SK-N-SH treated with all-trans-retinoic acid at 6 μM for 48 hours (cell line): ENCODE results near the gene NKAPL.

Source experiments
- ATAC-seq: fragments of 200-7000 bp; cut with Tn5 transposase; 3 replicates; pipeline ENCODE4 v1.9.1; 2020; ENCODE audit warnings: mild to moderate bottlenecking, moderate library complexity
- ARNTL ChIP-seq: fragments of 450-650 bp; formaldehyde crosslinking; IDR thresholded peaks from 2 replicates; pipeline ENCODE4 v1.5.0; 2020; ENCODE audit warnings: low read depth, mild to moderate bottlenecking, moderate library complexity, borderline replicate concordance
- BACH2 ChIP-seq: fragments of 250-450 bp; sonication (Bioruptor Pico); IDR thresholded peaks from 2 replicates; pipeline ENCODE4 v1.9.0; 2021; ENCODE audit warnings: mild to moderate bottlenecking, borderline replicate concordance
- CSRNP3 ChIP-seq: fragments of 250-450 bp; sonication (Bioruptor Pico); IDR thresholded peaks from 2 replicates; pipeline ENCODE4 v1.5.1; 2021; ENCODE audit warnings: mild to moderate bottlenecking, moderate library complexity
- ESRRG ChIP-seq: fragments of 250-450 bp; sonication (Bioruptor Pico); IDR thresholded peaks from 2 replicates; pipeline ENCODE4 v1.6.1; 2021; ENCODE audit warnings: mild to moderate bottlenecking
- GLIS3 ChIP-seq: fragments of 250-450 bp; sonication (Bioruptor Pico); IDR thresholded peaks from 2 replicates; pipeline ENCODE4 v1.5.0; 2020; ENCODE audit warnings: mild to moderate bottlenecking, moderate library complexity
- OSR1 ChIP-seq: fragments of 250-450 bp; sonication (Bioruptor Pico); IDR thresholded peaks from 2 replicates; pipeline ENCODE4 v1.8.0; 2022; ENCODE audit warnings: moderate library complexity, mild to moderate bottlenecking, inconsistent platforms
- POU6F1 ChIP-seq: fragments of 250-450 bp; sonication (Bioruptor Pico); IDR thresholded peaks from 2 replicates; pipeline ENCODE4 v1.8.0; 2021; ENCODE audit warnings: low read depth, mild to moderate bottlenecking, moderate library complexity, borderline replicate concordance
- PPARA ChIP-seq: fragments of 250-450 bp; sonication (Bioruptor Pico); IDR thresholded peaks from 2 replicates; pipeline ENCODE4 v1.5.0; 2020; ENCODE audit warnings: mild to moderate bottlenecking, borderline replicate concordance
- RARB ChIP-seq: fragments of 250-450 bp; sonication (Bioruptor Pico); IDR thresholded peaks from 2 replicates; pipeline ENCODE4 v1.8.0; 2021; ENCODE audit warnings: mild to moderate bottlenecking, moderate library complexity
- SNAI2 ChIP-seq: fragments of 250-450 bp; sonication (Bioruptor Pico); IDR thresholded peaks from 2 replicates; pipeline ENCODE4 v1.5.0; 2020; ENCODE audit warnings: mild to moderate bottlenecking, moderate library complexity
- TCF4 ChIP-seq: fragments of 250-450 bp; sonication (Bioruptor Pico); IDR thresholded peaks from 2 replicates; pipeline ENCODE4 v1.8.0; 2021; ENCODE audit warnings: mild to moderate bottlenecking, moderate library complexity, borderline replicate concordance
- TOX ChIP-seq: fragments of 250-450 bp; sonication (Bioruptor Pico); IDR thresholded peaks from 2 replicates; pipeline ENCODE4 v1.8.0; 2021; ENCODE audit warnings: mild to moderate bottlenecking, moderate library complexity, borderline replicate concordance
- TSHZ2 ChIP-seq: fragments of 250-450 bp; sonication (Bioruptor Pico); IDR thresholded peaks from 2 replicates; pipeline ENCODE4 v1.5.0; 2020; ENCODE audit warnings: mild to moderate bottlenecking, moderate library complexity
- ZC3H10 ChIP-seq: fragments of 250-450 bp; sonication (Bioruptor Pico); IDR thresholded peaks from 2 replicates; pipeline ENCODE4 v1.5.1; 2021; ENCODE audit warnings: mild to moderate bottlenecking, moderate library complexity
- ZFP3 ChIP-seq: fragments of 250-450 bp; sonication (Bioruptor Pico); IDR thresholded peaks from 2 replicates; pipeline ENCODE4 v1.5.0; 2020; ENCODE audit warnings: mild to moderate bottlenecking, moderate library complexity
- ZFP30 ChIP-seq: fragments of 450-650 bp; formaldehyde crosslinking; IDR thresholded peaks from 2 replicates; pipeline ENCODE4 v1.5.0; 2022; ENCODE audit warnings: mild to moderate bottlenecking, moderate library complexity
- ZNF8 ChIP-seq: fragments of 450-650 bp; formaldehyde crosslinking; IDR thresholded peaks from 2 replicates; pipeline ENCODE4 v1.5.0; 2020; ENCODE audit warnings: mild to moderate bottlenecking, moderate library complexity
- TF ChIP-seq, protein P1 (sequence below): fragments of 250-450 bp; sonication (Bioruptor Pico); IDR thresholded peaks from 2 replicates; pipeline ENCODE4 v1.5.1; 2020; ENCODE audit warnings: low read depth, mild to moderate bottlenecking, moderate library complexity
- TF ChIP-seq, protein P2 (sequence below): fragments of 250-450 bp; sonication (Bioruptor Pico); IDR thresholded peaks from 2 replicates; pipeline ENCODE4 v1.8.0; 2020; ENCODE audit warnings: mild to moderate bottlenecking, moderate library complexity, borderline replicate concordance

NKAPL gene

GRCh38 chr6:28220257-28221133, 38.6 kb upstream of the NKAPL start:
- TF ChIP-seq ZFP30 (CRISPR knock-in tag) (no peak), CSRNP3 (CRISPR knock-in tag) (no peak), PPARA (CRISPR knock-in tag) (no peak), POU6F1 (CRISPR knock-in tag) (no peak), BACH2 (CRISPR knock-in tag) (no peak), GLIS3 (CRISPR knock-in tag) (no peak), TSHZ2 (no peak), ZNF8 (CRISPR knock-in tag) (no peak), ZC3H10 (CRISPR knock-in tag) (no peak), ARNTL (CRISPR knock-in tag) (no peak), OSR1 (no peak), TCF4 (no peak), SNAI2 (CRISPR knock-in tag) (no peak), TOX (CRISPR knock-in tag) (no peak), ZFP3 (CRISPR knock-in tag) (no peak), RARB (CRISPR knock-in tag) (no peak)
- TF ChIP-seq, protein P1, sequence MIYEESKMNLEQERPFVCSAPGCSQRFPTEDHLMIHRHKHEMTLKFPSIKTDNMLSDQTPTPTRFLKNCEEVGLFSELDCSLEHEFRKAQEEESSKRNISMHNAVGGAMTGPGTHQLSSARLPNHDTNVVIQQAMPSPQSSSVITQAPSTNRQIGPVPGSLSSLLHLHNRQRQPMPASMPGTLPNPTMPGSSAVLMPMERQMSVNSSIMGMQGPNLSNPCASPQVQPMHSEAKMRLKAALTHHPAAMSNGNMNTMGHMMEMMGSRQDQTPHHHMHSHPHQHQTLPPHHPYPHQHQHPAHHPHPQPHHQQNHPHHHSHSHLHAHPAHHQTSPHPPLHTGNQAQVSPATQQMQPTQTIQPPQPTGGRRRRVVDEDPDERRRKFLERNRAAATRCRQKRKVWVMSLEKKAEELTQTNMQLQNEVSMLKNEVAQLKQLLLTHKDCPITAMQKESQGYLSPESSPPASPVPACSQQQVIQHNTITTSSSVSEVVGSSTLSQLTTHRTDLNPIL (CRISPR knock-in tag), result no peak
- ATAC-seq, result no peak

- no peak; the same call in 2 of the 3 replicates for ATAC-seq
- no peak for TF ChIP-seq ESRRG (CRISPR knock-in tag)
- TF ChIP-seq BACH2 (CRISPR knock-in tag), result no peak
- no peak for TF ChIP-seq ZFP30 (CRISPR knock-in tag)
These were observed 34.7 kb upstream of the NKAPL start for GRCh38 chr6:28224131-28225055.

DNA sequence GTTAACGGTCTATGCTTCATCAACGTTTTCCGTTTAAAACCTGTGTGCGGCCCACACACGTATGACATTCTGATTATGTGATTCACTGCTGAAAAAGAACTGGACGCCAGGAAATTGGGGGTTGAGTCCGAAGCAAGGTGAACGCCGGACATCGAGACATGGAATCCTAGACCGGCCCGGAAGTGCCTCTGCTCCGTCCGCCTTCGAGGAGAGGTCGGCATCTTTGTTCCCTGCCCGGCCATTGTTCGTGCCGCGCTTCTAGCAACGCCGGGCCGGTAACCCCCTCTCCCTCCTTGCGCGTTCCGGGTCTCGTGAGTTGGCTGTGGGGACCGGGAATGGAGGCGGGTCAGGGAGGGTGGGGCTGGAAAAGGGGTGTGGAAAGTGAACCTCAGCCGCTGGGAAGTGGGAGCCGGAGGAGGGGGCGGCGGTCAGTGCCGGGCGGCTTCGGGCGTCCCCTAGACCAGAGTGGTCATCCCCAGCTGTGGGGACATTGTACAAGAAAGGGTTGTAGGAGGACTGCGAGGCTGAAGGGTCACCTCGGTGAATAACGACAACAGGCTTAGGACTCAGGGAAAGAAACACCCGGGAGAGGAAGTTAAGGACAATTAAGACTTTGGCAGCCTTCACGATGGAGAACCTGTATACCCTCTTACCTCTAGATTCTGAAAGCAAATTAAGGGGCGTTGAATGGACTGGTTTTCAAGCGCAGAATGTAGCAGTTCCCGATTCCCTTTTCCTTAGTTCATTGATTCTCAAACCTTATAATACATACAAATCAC, 33.9 kb upstream of the NKAPL start, which contains the start of gene ZSCAN9:
Gene ZSCAN9, plus strand, starts transcription at position 220 of the 779 bp plus-strand sequence. CDS start 1,810 bp downstream, outside the sequence.
- peak; percentile 98 for ATAC-seq

More for the DNA sequence above, 33.9 kb upstream of the NKAPL start, which contains the start of gene ZSCAN9:
- no peak for TF ChIP-seq GLIS3 (CRISPR knock-in tag)
- TF ChIP-seq TOX (CRISPR knock-in tag), result no peak
- TF ChIP-seq SNAI2 (CRISPR knock-in tag), result peak; percentile 70; the same call in 1 of the 2 replicates
- TF ChIP-seq TSHZ2, result peak; percentile 21; the same call in 1 of the 2 replicates
- TF ChIP-seq RARB (CRISPR knock-in tag), result no peak
- TF ChIP-seq, protein P2, sequence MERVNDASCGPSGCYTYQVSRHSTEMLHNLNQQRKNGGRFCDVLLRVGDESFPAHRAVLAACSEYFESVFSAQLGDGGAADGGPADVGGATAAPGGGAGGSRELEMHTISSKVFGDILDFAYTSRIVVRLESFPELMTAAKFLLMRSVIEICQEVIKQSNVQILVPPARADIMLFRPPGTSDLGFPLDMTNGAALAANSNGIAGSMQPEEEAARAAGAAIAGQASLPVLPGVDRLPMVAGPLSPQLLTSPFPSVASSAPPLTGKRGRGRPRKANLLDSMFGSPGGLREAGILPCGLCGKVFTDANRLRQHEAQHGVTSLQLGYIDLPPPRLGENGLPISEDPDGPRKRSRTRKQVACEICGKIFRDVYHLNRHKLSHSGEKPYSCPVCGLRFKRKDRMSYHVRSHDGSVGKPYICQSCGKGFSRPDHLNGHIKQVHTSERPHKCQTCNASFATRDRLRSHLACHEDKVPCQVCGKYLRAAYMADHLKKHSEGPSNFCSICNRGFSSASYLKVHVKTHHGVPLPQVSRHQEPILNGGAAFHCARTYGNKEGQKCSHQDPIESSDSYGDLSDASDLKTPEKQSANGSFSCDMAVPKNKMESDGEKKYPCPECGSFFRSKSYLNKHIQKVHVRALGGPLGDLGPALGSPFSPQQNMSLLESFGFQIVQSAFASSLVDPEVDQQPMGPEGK (CRISPR knock-in tag), result peak; percentile 23; the same call in 1 of the 2 replicates
- TF ChIP-seq ESRRG (CRISPR knock-in tag), result no peak
- no peak for TF ChIP-seq BACH2 (CRISPR knock-in tag)
- TF ChIP-seq, all 23 proteins: peak for 3
